Sigmoid colon (tissue), 7 donors: Measurements from ENCODE around the gene MFSD2B. TPM values are rescaled to one million over a fixed set of nuclear protein-coding genes. Genes with fewer than 3 reads are reported as not detected.

Experiments used
- DNase-seq: peaks from one replicate; pipeline ENCODE4 v3.0.0-alpha.2; 2019
- H3K27ac ChIP-seq, 4 donors: fragments of 200-600 bp; sonication (generic); one replicate each; pipeline ENCODE4 v1.5.1; 2016 to 2019; ENCODE audit warnings: mild to moderate bottlenecking in 1 of 4
- H3K27me3 ChIP-seq, 3 donors: fragments of 200-600 bp; sonication (generic); one replicate each; pipeline ENCODE4 v1.5.1; 2019; ENCODE audit warnings: mild to moderate bottlenecking in 1 of 3
- H3K36me3 ChIP-seq, 4 donors: fragments of 200-600 bp; sonication (generic); one replicate each; pipeline ENCODE4 v1.5.1; 2016 to 2019
- H3K4me1 ChIP-seq, 4 donors: fragments of 200-600 bp; sonication (generic); one replicate each; pipeline ENCODE4 v1.5.1; 2017 to 2019
- H3K4me3 ChIP-seq, 4 donors: fragments of 200-600 bp; sonication (generic); one replicate each; pipeline ENCODE4 v1.5.1; 2017 to 2019; ENCODE audit warnings: mild to moderate bottlenecking in 2 of 4, moderate library complexity in 1 of 4
- H3K9me3 ChIP-seq, 4 donors: fragments of 200-600 bp in 3 of 4; sonication (generic) in 3 of 4; one replicate each; pipeline versions ENCODE4 v1.5.1 to v1.6.1; 2013 to 2019
- CTCF ChIP-seq, 4 experiments: fragments of 450-650 bp in 3 of 4; fragments of 200-600 bp in 1 of 4; IDR thresholded peaks; one replicate each; pipeline ENCODE4 v1.5.1; 2016 to 2019; ENCODE audit warnings: antibody characterized with exemption in 4 of 4, mild to moderate bottlenecking in 3 of 4, moderate library complexity in 2 of 4
- EP300 ChIP-seq, 4 donors: sonication (generic); formaldehyde crosslinking; IDR thresholded peaks; one replicate each; pipeline ENCODE4 v1.6.1; 2017; ENCODE audit warnings: antibody characterized with exemption in 4 of 4
- POLR2A ChIP-seq, 2 donors: fragments of 450-650 bp; IDR thresholded peaks; one replicate each; pipeline ENCODE4 v1.6.1; 2016; ENCODE audit warnings: antibody characterized with exemption in 2 of 2, mild to moderate bottlenecking in 2 of 2, moderate library complexity in 2 of 2
- POLR2AphosphoS5 ChIP-seq, 4 donors: sonication (generic); formaldehyde crosslinking; IDR thresholded peaks; one replicate each; pipeline ENCODE4 v1.6.1; 2017; ENCODE audit warnings: antibody characterized with exemption in 4 of 4
- WGBS, 2 donors: extraction: QIAGEN DNeasy Blood & Tissue Kit; methylation state at CpG; one replicate each; pipeline ENCODE4 v1.1.7; 2013; 5-methylcytosine and 5-hydroxymethylcytosine counted together
- intact Hi-C: fragments of 100-400 bp; cut with DNase I; formaldehyde crosslinking; loops from one replicate; pipeline ENCODE4 v1.15.1; 2023
- polyA plus RNA-seq, 3 donors: library from polyadenylated mRNA; stranded (reverse); fragments of 200-250 nt; gene quantifications; one replicate each; pipeline ENCODE4 v1.2.3, GENCODE V29; 2013
- total RNA-seq, 4 donors: library from RNA; depleted of rRNA; stranded (reverse); fragments of >200 nt; gene quantifications; one replicate each; pipeline ENCODE4 v1.1.0, GENCODE V29; 2016
- donor health status: healthy with polysubstance abuse.
- donor health status: Bipolar disorder and iron deficiency.
- donor health status: healthy.

MFSD2B gene
- total and polyA plus RNA-seq, 7 donors = 0.10 TPM; not detected in 6

- H3K27me3 ChIP-seq = no peaks in the 10 kb centered on the region
- no peak overlapping the region for H3K27ac ChIP-seq
- intact Hi-C loops = loop anchor here (2.0 to 5.0 kb wide), 2 partner anchors 31 to 104 kb away; partner anchors contain the start of genes SF3B6 and UBXN2A
- no peak for DNase-seq
- 80 to 85% methylated on average over 11 of the region's 11 CpGs for WGBS, 2 donors
- peak overlapping the region in 1 of 4 donors; percentile 73 for H3K4me3 ChIP-seq
- TF ChIP-seq POLR2AphosphoS5 (IDR thresholded peaks at IDR 0.05) (no peak), CTCF (IDR thresholded peaks at IDR 0.05) (no peak), EP300 (IDR thresholded peaks at IDR 0.05) (no peak), POLR2A (IDR thresholded peaks at IDR 0.05) (no peak)
- H3K36me3 ChIP-seq = no peaks in the 10 kb centered on the region
- no peaks in the 10 kb centered on the region for H3K9me3 ChIP-seq
- peaks cover 0 to 41% (median 28%) of the 10 kb centered on the region in 4 donors for H3K4me1 ChIP-seq
Observed at GRCh38 chr2:24045511-24046508, 35.9 kb downstream of the MFSD2B start.

- Histone ChIP-seq H3K36me3 (no peaks in the 10 kb centered on the region), H3K4me1 (peaks cover 0 to 41% (median 28%) of the 10 kb centered on the region in 4 donors), H3K9me3 (no peaks in the 10 kb centered on the region), H3K4me3 (peak overlapping the region; percentile 48 to 80 (median 70)), H3K27ac (peak overlapping the region in 3 of 4 donors; percentile 74 to 84 (median 75)), H3K27me3 (no peaks in the 10 kb centered on the region)
- DNase-seq = no peak
- intact Hi-C loops = loop anchor here (2.0 to 5.0 kb wide), 2 partner anchors 30 to 104 kb away; partner anchors contain the start of genes SF3B6 and UBXN2A
- WGBS, 2 donors = 3 to 5% methylated on average over 2 of the region's 2 CpGs
- TF ChIP-seq POLR2AphosphoS5 (IDR thresholded peaks at IDR 0.05) = no peak
- no peak for TF ChIP-seq EP300 (IDR thresholded peaks at IDR 0.05)
- no peak for TF ChIP-seq CTCF (IDR thresholded peaks at IDR 0.05)
- TF ChIP-seq POLR2A (IDR thresholded peaks at IDR 0.05) = no peak
Observed at GRCh38 chr2:24046599-24046929, 36.7 kb downstream of the MFSD2B start.

GRCh38 chr2:24046930-24047702 lies 37.2 kb downstream of the MFSD2B start, which contains the start of gene WDCP:
Gene WDCP (minus strand): TSS chr2:24047391. CDS start chr2:24039494, 7,897 bp downstream.
- Histone ChIP-seq H3K4me1 (peaks cover 0 to 41% (median 28%) of the 10 kb centered on the region in 4 donors), H3K27me3 (no peaks in the 10 kb centered on the region), H3K27ac (peak within 1 kb of the TSS; percentile 57 to 84 (median 74)), H3K36me3 (no peaks in the 10 kb centered on the region), H3K9me3 (no peaks in the 10 kb centered on the region), H3K4me3 (peak within 1 kb of the TSS; percentile 48 to 80 (median 70))
- intact Hi-C loops = loop anchor here (2.0 to 5.0 kb wide), 2 partner anchors 30 to 105 kb away; partner anchors contain the start of genes SF3B6 and UBXN2A
- DNase-seq = peak; percentile 99
- TF ChIP-seq POLR2AphosphoS5 (IDR thresholded peaks at IDR 0.05) (peak; percentile 39 to 87 (median 82)), EP300 (IDR thresholded peaks at IDR 0.05) (no peak), POLR2A (IDR thresholded peaks at IDR 0.05) (peak; percentile 51 to 55), CTCF (IDR thresholded peaks at IDR 0.05) (no peak)
- WGBS, 2 donors = 1% methylated on average over 38 of the region's 38 CpGs

GRCh38 chr2:24047703-24048033 lies 37.8 kb downstream of the MFSD2B start:
- peak overlapping the region in 3 of 4 donors; percentile 68 to 80 (median 73) for H3K4me3 ChIP-seq
- TF ChIP-seq CTCF (IDR thresholded peaks at IDR 0.05) = no peak
- DNase-seq = no peak
- no peaks in the 10 kb centered on the region for H3K36me3 ChIP-seq
- no peaks in the 10 kb centered on the region for H3K9me3 ChIP-seq
- H3K27ac ChIP-seq = peak overlapping the region in 1 of 4 donors; percentile 74
- 41 to 51% methylated on average over 8 of the region's 8 CpGs for WGBS, 2 donors
- intact Hi-C loops = loop anchor here (2.0 to 5.0 kb wide), 2 partner anchors 29 to 105 kb away; partner anchors contain the start of genes SF3B6 and UBXN2A
- no peaks in the 10 kb centered on the region for H3K27me3 ChIP-seq
- H3K4me1 ChIP-seq = peaks cover 0 to 41% (median 28%) of the 10 kb centered on the region in 4 donors
